Measurements from ENCODE around the gene RC3H2. TPM values are rescaled to one million over a fixed set of nuclear protein-coding genes. Genes with fewer than 3 reads are reported as not detected.

Gene RC3H2
- total RNA-seq (10 to 100 TPM; 43.8 to 49.5 (median 46.8) TPM), polyA plus RNA-seq (10 to 100 TPM; 11.4 to 13.1 (median 12.0) TPM)

- TF ChIP-seq POLR2A (IDR thresholded peaks at IDR 0.05) (peak; percentile 92 to 93), POLR2AphosphoS5 (IDR thresholded peaks at IDR 0.05) (peak; percentile 94 to 99 (median 98)), CTCF (IDR thresholded peaks at IDR 0.05) (no peak), EP300 (IDR thresholded peaks at IDR 0.05) (peak in 1 of 4 donors; percentile 50)
- H3K4me1 ChIP-seq, result peaks cover 0 to 45% (median 39%) of the 10 kb centered on the region in 4 donors
- 0 to 1% methylated on average over 77 of the region's 77 CpGs for WGBS, 2 donors
These were observed at the start of gene RC3H2 for GRCh38 chr9:122904823-122905710. TSS of gene RC3H2 (minus strand) at chr9:122905359. CDS start at chr9:122897509, 7,850 bp downstream.

GRCh38 chr9:122954253-122954691 is 49.1 kb upstream of the RC3H2 start:
- H3K9me3 ChIP-seq, result no peaks in the 10 kb centered on the region
- no peaks in the 10 kb centered on the region for H3K27me3 ChIP-seq
- no peak for TF ChIP-seq EP300 (IDR thresholded peaks at IDR 0.05)
- TF ChIP-seq POLR2AphosphoS5 (IDR thresholded peaks at IDR 0.05), result no peak
- TF ChIP-seq CTCF (IDR thresholded peaks at IDR 0.05), result no peak
- no peak for TF ChIP-seq POLR2A (IDR thresholded peaks at IDR 0.05)
- peaks cover 0 to 62% (median 43%) of the 10 kb centered on the region in 4 donors for H3K4me1 ChIP-seq
- no peak overlapping the region for H3K4me3 ChIP-seq
- DNase-seq, result no peak
- peak overlapping the region in 3 of 4 donors; percentile 8 to 65 (median 26) for H3K27ac ChIP-seq
- intact Hi-C loops (cut with DNase I), result no loop called here
- H3K36me3 ChIP-seq, result no peaks in the 10 kb centered on the region

More at GRCh38 chr9:122904823-122905710, at the start of gene RC3H2:
- no peaks in the 10 kb centered on the region for H3K27me3 ChIP-seq
- intact Hi-C loops (cut with DNase I), result loop anchor here (2.0 kb wide), 2 partner anchors 36 to 86 kb away; partner anchors contain the start of gene RABGAP1
- peak; percentile 100 for DNase-seq
- peaks cover 0 to 12% (median 0%) of the 10 kb centered on the region in 4 donors for H3K36me3 ChIP-seq
- peak within 1 kb of the TSS; percentile 97 to 99 (median 98) for H3K27ac ChIP-seq
- H3K9me3 ChIP-seq, result no peaks in the 10 kb centered on the region
- H3K4me3 ChIP-seq, result peak within 1 kb of the TSS; percentile 54 to 97 (median 94)

- Histone ChIP-seq H3K9me3 (no peaks in the 10 kb centered on the region), H3K36me3 (no peaks in the 10 kb centered on the region), H3K27ac (no peak overlapping the region), H3K4me3 (no peak overlapping the region), H3K4me1 (peaks cover 0 to 79% (median 61%) of the 10 kb centered on the region in 4 donors), H3K27me3 (no peaks in the 10 kb centered on the region)
- intact Hi-C loops (cut with DNase I), result no loop called here
- 85 to 93% methylated on average over 1 of the region's 1 CpG for WGBS, 2 donors
- no peak for DNase-seq
- TF ChIP-seq POLR2AphosphoS5 (IDR thresholded peaks at IDR 0.05) (no peak), CTCF (IDR thresholded peaks at IDR 0.05) (no peak), POLR2A (IDR thresholded peaks at IDR 0.05) (no peak)
These were observed 45.9 kb upstream of the RC3H2 start for GRCh38 chr9:122951056-122951455.

GRCh38 chr9:122950263-122950662 is 45.1 kb upstream of the RC3H2 start:
- intact Hi-C loops (cut with DNase I), result no loop called here
- H3K4me3 ChIP-seq, result no peak overlapping the region
- peaks cover 0 to 79% (median 62%) of the 10 kb centered on the region in 4 donors for H3K4me1 ChIP-seq
- DNase-seq, result no peak
- H3K36me3 ChIP-seq, result no peaks in the 10 kb centered on the region
- no peak overlapping the region for H3K27ac ChIP-seq
- no peaks in the 10 kb centered on the region for H3K27me3 ChIP-seq
- H3K9me3 ChIP-seq, result no peaks in the 10 kb centered on the region
- TF ChIP-seq POLR2A (IDR thresholded peaks at IDR 0.05) (no peak), EP300 (IDR thresholded peaks at IDR 0.05) (no peak), POLR2AphosphoS5 (IDR thresholded peaks at IDR 0.05) (no peak), CTCF (IDR thresholded peaks at IDR 0.05) (no peak)
- WGBS, 2 donors, result 66 to 87% methylated on average over 3 of the region's 3 CpGs

Data from sigmoid colon (tissue), 7 donors.